ENCODE data around the gene FBXO9.

Gene FBXO9

GRCh38 chr6:53130569-53131290 lies 65.5 kb downstream of the FBXO9 start:
- no peak for DNase-seq (ENCODE audit: low read depth in 2 of 3, low spot score in 1 of 3)

GRCh38 chr6:53133961-53134360 lies 68.8 kb downstream of the FBXO9 start:
- no peak for DNase-seq (ENCODE audit: low read depth in 2 of 3, low spot score in 1 of 3)

- DNase-seq (ENCODE audit: low read depth in 2 of 3, low spot score in 1 of 3), result no peak
Observed at GRCh38 chr6:53134601-53135235, 69.5 kb downstream of the FBXO9 start.

- no peak for DNase-seq (ENCODE audit: low read depth in 2 of 3, low spot score in 1 of 3)
Observed at GRCh38 chr6:53136000-53136609, 70.9 kb downstream of the FBXO9 start.

GRCh38 chr6:53139841-53140413 lies 74.7 kb downstream of the FBXO9 start:
- DNase-seq (ENCODE audit: low read depth in 2 of 3, low spot score in 1 of 3), result no peak

GRCh38 chr6:53142810-53143209 lies 77.6 kb downstream of the FBXO9 start:
- DNase-seq (ENCODE audit: low read depth in 2 of 3, low spot score in 1 of 3), result no peak

GRCh38 chr6:53143710-53144109 lies 78.5 kb downstream of the FBXO9 start:
- DNase-seq (ENCODE audit: low read depth in 2 of 3, low spot score in 1 of 3), result no peak

GRCh38 chr6:53144802-53145201 lies 79.6 kb downstream of the FBXO9 start:
- no peak for DNase-seq (ENCODE audit: low read depth in 2 of 3, low spot score in 1 of 3)

- DNase-seq (ENCODE audit: low read depth in 2 of 3, low spot score in 1 of 3), result no peak
Observed at GRCh38 chr6:53148684-53149083, 83.5 kb downstream of the FBXO9 start, which contains the start of gene GCM1. Gene GCM1 (minus strand): TSS chr6:53148841. CDS start chr6:53145632, 3,209 bp downstream.
